Measurements from ENCODE around the gene OR10AD1.
"Not testable (repeated sequence)": the region's sequence is repeated elsewhere in the genome, so short reads cannot be mapped to it uniquely, and the experiment has no call there.

Gene OR10AD1

GRCh38 chr12:48157889-48158370 lies 45.2 kb downstream of the OR10AD1 start:
- DNase-seq: no peak

- DNase-seq: peak; percentile 94
Measured at GRCh38 chr12:48157018-48157888, 45.8 kb downstream of the OR10AD1 start, which contains the start of gene ASB8. Gene ASB8 (minus strand): TSS chr12:48157515. CDS start chr12:48153496, 4,019 bp downstream.

GRCh38 chr12:48156652-48157017 lies 46.5 kb downstream of the OR10AD1 start:
- DNase-seq: no peak

- DNase-seq: not testable (repeated sequence)
Measured at GRCh38 chr12:48155786-48156185, 47.3 kb downstream of the OR10AD1 start.

Measured in NCI-H1417 treated with DMSO at 0.1 percent for 48 hours (cell line).